GM12878 (cell line): ENCODE data around the gene SVOP. TPM values are rescaled to one million over a fixed set of nuclear protein-coding genes. Genes with fewer than 3 reads are reported as not detected.

Experiments used
- ATAC-seq: fragments of 200-7000 bp; cut with Tn5 transposase; 3 replicates; pipeline ENCODE4 v1.9.1; 2020; ENCODE audit warnings: mild to moderate bottlenecking, moderate library complexity
- BruUV-seq: library from RNA; stranded (reverse); fragments of 400-500 nt; replicated peaks from 2 replicates; lab custom pipeline; 2021; lab: Mats Ljungman, UMichigan
- CTCF ChIA-PET: fragments of 300-600 bp; sonication (Branson Sonifier 250); formaldehyde crosslinking; extraction: SDS; loops from one replicate; lab custom pipeline; 2021; ENCODE audit warnings: inconsistent platforms; lab: Yijun Ruan, JAX
- POLR2A ChIA-PET: fragments of 350-600 bp; formaldehyde crosslinking; extraction: SDS; loops from one replicate; lab custom pipeline; 2021; ENCODE audit warnings: inconsistent platforms; lab: Charles Lee
- RAD21 ChIA-PET: fragments of 300-600 bp; sonication (Branson Sonifier 250); formaldehyde crosslinking; loops from one replicate; lab custom pipeline; 2023; ENCODE audit warnings: antibody characterized with exemption; ENCODE audit not compliant: unreplicated experiment; lab: Charles Lee
- SMC1A ChIA-PET: fragments of 300-600 bp; sonication (Branson Sonifier 250); formaldehyde crosslinking; loops from one replicate; lab custom pipeline; 2023; ENCODE audit not compliant: unreplicated experiment, uncharacterized antibody; lab: Charles Lee
- DNase-seq: peaks from one replicate; pipeline ENCODE4 v3.0.0-alpha.2; 2011; ENCODE audit warnings: low read depth, low spot score
- FAIRE-seq: peaks from 3 replicates; lab custom pipeline; 2011; peaks lifted over from hg19 to GRCh38; lab: Jason Lieb, UNC
- H2AFZ ChIP-seq: 2 replicates; pipeline ENCODE4 v1.6.0; 2011; ENCODE audit warnings: low read depth, low read length, control low read depth; ENCODE audit not compliant: control insufficient read depth
- H3K27ac ChIP-seq: 2 replicates; pipeline ENCODE4 v1.5.1; 2011; ENCODE audit warnings: control low read depth; ENCODE audit not compliant: control insufficient read depth, insufficient read depth
- H3K27me3 ChIP-seq, 2 experiments: replicated peaks in 1 of 2; 2 replicates each; pipeline versions ENCODE4 v1.6.0 to v1.6.1; 2011; ENCODE audit warnings: low read length in 1 of 2; ENCODE audit not compliant: control insufficient read depth in 2 of 2, insufficient read depth in 2 of 2
- H3K36me3 ChIP-seq, 2 experiments: 2 replicates each; pipeline ENCODE4 v1.5.1; 2011; ENCODE audit warnings: low read length in 1 of 2; ENCODE audit not compliant: control insufficient read depth in 2 of 2, insufficient read depth in 2 of 2
- H3K4me1 ChIP-seq: 2 replicates; pipeline ENCODE4 v1.6.1; 2011; ENCODE audit warnings: mild to moderate bottlenecking, low read length, moderate library complexity, mixed read lengths; ENCODE audit not compliant: control insufficient read depth, insufficient read depth
- H3K4me2 ChIP-seq: 2 replicates; pipeline ENCODE4 v1.6.0; 2011; ENCODE audit warnings: control low read depth; ENCODE audit not compliant: control insufficient read depth, insufficient read depth
- H3K4me3 ChIP-seq: fragments of 200-600 bp; sonication (generic); 2 replicates; pipeline ENCODE4 v1.5.1; 2016
- H3K79me2 ChIP-seq: 2 replicates; pipeline ENCODE4 v1.6.0; 2011; ENCODE audit warnings: low read length; ENCODE audit not compliant: control insufficient read depth, insufficient read depth
- H3K9ac ChIP-seq: 2 replicates; pipeline ENCODE4 v1.8.0; 2011; ENCODE audit warnings: low read length, control low read depth, mixed read lengths; ENCODE audit not compliant: control insufficient read depth, insufficient read depth
- H3K9me3 ChIP-seq: replicated peaks from 3 replicates; pipeline ENCODE4 v1.5.1; 2011; ENCODE audit warnings: mild to moderate bottlenecking, low read length; ENCODE audit not compliant: control insufficient read depth, insufficient read depth
- H4K20me1 ChIP-seq: 2 replicates; pipeline ENCODE4 v1.6.0; 2011; ENCODE audit not compliant: control insufficient read depth, insufficient read depth
- ASH2L ChIP-seq: fragments of 300-600, 200-600 bp; sonication (generic); IDR thresholded peaks from 2 replicates; pipeline ENCODE4 v1.6.1; 2017; ENCODE audit warnings: low read depth, mild to moderate bottlenecking, borderline replicate concordance
- BMI1 ChIP-seq: fragments of 450-650 bp; IDR thresholded peaks from 2 replicates; pipeline ENCODE4 v1.6.1; 2016; ENCODE audit warnings: mild to moderate bottlenecking, moderate library complexity, borderline replicate concordance
- BRCA1 ChIP-seq: IDR thresholded peaks from 2 replicates; pipeline ENCODE4 v1.6.1; 2011; ENCODE audit warnings: low read depth, low read length, improper control_type of control experiment
- IKZF1 ChIP-seq: fragments of 450-650 bp; conservative IDR thresholded peaks from 2 replicates; pipeline ENCODE4 v1.6.1; 2017; ENCODE audit warnings: antibody characterized with exemption, mild to moderate bottlenecking
- IRF4 ChIP-seq: IDR thresholded peaks from 2 replicates; pipeline ENCODE4 v1.6.1; 2011; ENCODE audit warnings: low read depth, low read length
- KAT2A ChIP-seq: conservative IDR thresholded peaks from 2 replicates; pipeline ENCODE4 v1.6.1; 2011; ENCODE audit warnings: low read depth, low read length; ENCODE audit not compliant: control insufficient read depth
- RCOR1 ChIP-seq: conservative IDR thresholded peaks from 2 replicates; pipeline ENCODE4 v1.6.1; 2012; ENCODE audit warnings: low read depth, low read length, improper control_type of control experiment
- RFX5 ChIP-seq: IDR thresholded peaks from 2 replicates; pipeline ENCODE4 v1.6.1; 2011; ENCODE audit warnings: low read depth, low read length, improper control_type of control experiment
- SPI1 ChIP-seq: IDR thresholded peaks from 2 replicates; pipeline ENCODE4 v1.6.1; 2011; ENCODE audit warnings: low read depth, mild to moderate bottlenecking, low read length, moderate library complexity, borderline replicate concordance; ENCODE audit not compliant: insufficient read depth
- SUPT20H ChIP-seq: IDR thresholded peaks from 2 replicates; pipeline ENCODE4 v1.6.1; 2011; ENCODE audit warnings: low read depth, mild to moderate bottlenecking, low read length, moderate library complexity, borderline replicate concordance; ENCODE audit not compliant: control insufficient read depth
- YBX1 ChIP-seq: fragments of 450-650 bp; IDR thresholded peaks from 2 replicates; pipeline ENCODE4 v1.6.1; 2016; ENCODE audit warnings: antibody characterized with exemption
- WGBS: methylation state at CpG from one replicate; pipeline ENCODE4 v1.1.6; 2016; ENCODE audit warnings: low lambda C conversion rate; ENCODE audit not compliant: insufficient replicate concordance, insufficient coverage; ENCODE audit errors: missing lambda C conversion rate; 5-methylcytosine and 5-hydroxymethylcytosine counted together
- in situ Hi-C: fragments of 300-500 bp; cut with MboI; formaldehyde crosslinking; loops from 9 replicates; pipeline ENCODE4 v1.14.3; 2018; ENCODE audit warnings: mixed read lengths
- intact Hi-C: fragments of 100-400 bp; cut with micrococcal nuclease; formaldehyde crosslinking; loops from one replicate; pipeline ENCODE4 v1.14.2; 2022; ENCODE audit not compliant: unreplicated experiment
- polyA plus RNA-seq, 11 experiments: library from polyadenylated mRNA; depleted of rRNA in 4 of 11; unstranded in 6 of 11; stranded (reverse) in 5 of 11; fragments of >200 nt; fragmentation: Nextera tagmentation in 4 of 11; fragmentation: Illumina TruSeq in 1 of 11; extraction: Ambion mirVana in 4 of 11; extraction: Trizol in 1 of 11; gene quantifications; 1 replicate in 1 of 11; 2 replicates in 10 of 11; pipeline versions ENCODE4 v1.2.1 to v1.2.3, GENCODE V29; 2011 to 2016; ENCODE audit warnings: inconsistent platforms in 2 of 11, missing spikeins in 2 of 11, low read depth in 1 of 11
- total RNA-seq, 4 experiments: library from RNA; depleted of rRNA in 3 of 4; stranded (reverse); fragments of >200 nt in 3 of 4; fragmentation: Illumina TruSeq in 1 of 4; extraction: Trizol in 1 of 4; gene quantifications; 2 replicates each; pipeline versions ENCODE4 v1.2.1 to v1.2.3, GENCODE V29; 2013 to 2021
- TF ChIP-seq, protein P1 (sequence below): IDR thresholded peaks from 2 replicates; pipeline ENCODE4 v1.6.1; 2011; ENCODE audit warnings: borderline replicate concordance, low read depth, mild to moderate bottlenecking, moderate library complexity, low read length; ENCODE audit not compliant: insufficient read depth, poor library complexity, severe bottlenecking
- TF ChIP-seq, protein P2 (sequence below): fragments of 450-650 bp; IDR thresholded peaks from 2 replicates; pipeline ENCODE4 v1.6.1; 2017; ENCODE audit warnings: borderline replicate concordance
- TF ChIP-seq, protein P3 (sequence below): fragments of 450-650 bp; IDR thresholded peaks from 2 replicates; pipeline ENCODE4 v1.6.1; 2018; ENCODE audit warnings: mild to moderate bottlenecking, low read depth, moderate library complexity; ENCODE audit not compliant: partially characterized antibody

Gene SVOP
- total and polyA plus RNA-seq, 10 of the 15 experiments (the other 5 are each of a cell fraction or from before 2014, with no cell fraction given): under 0.01 TPM; not detected in 9

DNA sequence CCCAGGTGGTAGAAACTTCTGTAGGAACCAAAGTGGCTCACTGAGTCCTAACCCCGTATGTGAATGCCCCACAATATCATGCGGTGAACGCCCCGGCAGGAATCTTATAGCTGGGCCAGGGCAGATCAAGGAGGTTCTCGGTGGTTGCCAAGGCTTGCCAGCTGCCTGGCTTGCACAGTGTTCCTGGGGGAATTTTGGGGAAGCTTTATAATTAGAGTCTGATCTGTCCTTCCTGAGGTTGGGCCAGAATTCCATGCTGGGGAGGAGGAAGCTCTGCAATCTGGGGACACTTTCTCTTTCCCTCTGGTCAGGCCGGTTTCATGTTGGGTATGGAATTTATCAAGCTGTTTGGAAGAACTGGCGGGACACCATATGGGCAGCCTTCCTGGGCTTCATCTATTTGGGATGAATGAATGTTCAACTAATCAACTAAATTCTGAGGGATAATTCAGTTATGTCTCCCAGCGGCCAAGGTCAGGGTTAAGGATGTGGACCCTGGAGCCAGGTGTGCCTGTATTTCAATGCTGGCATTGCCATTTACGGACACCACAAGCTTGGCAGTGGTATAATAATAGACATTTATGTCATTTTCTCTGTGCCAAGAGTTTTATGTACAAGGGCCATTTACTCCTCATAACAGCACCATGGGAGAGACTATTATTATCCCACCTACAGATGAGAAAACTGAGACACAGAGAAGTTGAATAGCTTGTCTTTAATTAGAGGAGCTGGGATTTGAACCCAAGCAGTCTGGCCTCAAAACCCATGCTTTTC lies 54.3 kb downstream of the SVOP start:
- BruUV-seq: no TSS peak
- ATAC-seq (no peak), FAIRE-seq (no peak), DNase-seq (no peak)
- no peak overlapping the region for H3K9ac ChIP-seq
- no peak overlapping the region for H3K27ac ChIP-seq
- POLR2A ChIA-PET: no interaction called here
- H3K4me2 ChIP-seq: no peak overlapping the region
- WGBS: 79% methylated on average over 9 of the region's 9 CpGs
- intact Hi-C loops (loop anchor here (5.0 kb wide), 1 partner anchor 126 kb away; the partner anchor contains the start of gene ALKBH2), in situ Hi-C loops (no loop called here)
- TF ChIP-seq, protein P1, sequence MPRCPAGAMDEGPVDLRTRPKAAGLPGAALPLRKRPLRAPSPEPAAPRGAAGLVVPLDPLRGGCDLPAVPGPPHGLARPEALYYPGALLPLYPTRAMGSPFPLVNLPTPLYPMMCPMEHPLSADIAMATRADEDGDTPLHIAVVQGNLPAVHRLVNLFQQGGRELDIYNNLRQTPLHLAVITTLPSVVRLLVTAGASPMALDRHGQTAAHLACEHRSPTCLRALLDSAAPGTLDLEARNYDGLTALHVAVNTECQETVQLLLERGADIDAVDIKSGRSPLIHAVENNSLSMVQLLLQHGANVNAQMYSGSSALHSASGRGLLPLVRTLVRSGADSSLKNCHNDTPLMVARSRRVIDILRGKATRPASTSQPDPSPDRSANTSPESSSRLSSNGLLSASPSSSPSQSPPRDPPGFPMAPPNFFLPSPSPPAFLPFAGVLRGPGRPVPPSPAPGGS: no peak
- TF ChIP-seq RFX5 (no peak), BMI1 (no peak), BRCA1 (no peak), SUPT20H (no peak), ASH2L (no peak), KAT2A (no peak), RCOR1 (no peak), IRF4 (no peak), YBX1 (no peak), IKZF1 (no peak), SPI1 (no peak)
- TF ChIP-seq, protein P2, sequence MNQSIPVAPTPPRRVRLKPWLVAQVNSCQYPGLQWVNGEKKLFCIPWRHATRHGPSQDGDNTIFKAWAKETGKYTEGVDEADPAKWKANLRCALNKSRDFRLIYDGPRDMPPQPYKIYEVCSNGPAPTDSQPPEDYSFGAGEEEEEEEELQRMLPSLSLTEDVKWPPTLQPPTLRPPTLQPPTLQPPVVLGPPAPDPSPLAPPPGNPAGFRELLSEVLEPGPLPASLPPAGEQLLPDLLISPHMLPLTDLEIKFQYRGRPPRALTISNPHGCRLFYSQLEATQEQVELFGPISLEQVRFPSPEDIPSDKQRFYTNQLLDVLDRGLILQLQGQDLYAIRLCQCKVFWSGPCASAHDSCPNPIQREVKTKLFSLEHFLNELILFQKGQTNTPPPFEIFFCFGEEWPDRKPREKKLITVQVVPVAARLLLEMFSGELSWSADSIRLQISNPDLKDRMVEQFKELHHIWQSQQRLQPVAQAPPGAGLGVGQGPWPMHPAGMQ: no peak
- TF ChIP-seq, protein P3, sequence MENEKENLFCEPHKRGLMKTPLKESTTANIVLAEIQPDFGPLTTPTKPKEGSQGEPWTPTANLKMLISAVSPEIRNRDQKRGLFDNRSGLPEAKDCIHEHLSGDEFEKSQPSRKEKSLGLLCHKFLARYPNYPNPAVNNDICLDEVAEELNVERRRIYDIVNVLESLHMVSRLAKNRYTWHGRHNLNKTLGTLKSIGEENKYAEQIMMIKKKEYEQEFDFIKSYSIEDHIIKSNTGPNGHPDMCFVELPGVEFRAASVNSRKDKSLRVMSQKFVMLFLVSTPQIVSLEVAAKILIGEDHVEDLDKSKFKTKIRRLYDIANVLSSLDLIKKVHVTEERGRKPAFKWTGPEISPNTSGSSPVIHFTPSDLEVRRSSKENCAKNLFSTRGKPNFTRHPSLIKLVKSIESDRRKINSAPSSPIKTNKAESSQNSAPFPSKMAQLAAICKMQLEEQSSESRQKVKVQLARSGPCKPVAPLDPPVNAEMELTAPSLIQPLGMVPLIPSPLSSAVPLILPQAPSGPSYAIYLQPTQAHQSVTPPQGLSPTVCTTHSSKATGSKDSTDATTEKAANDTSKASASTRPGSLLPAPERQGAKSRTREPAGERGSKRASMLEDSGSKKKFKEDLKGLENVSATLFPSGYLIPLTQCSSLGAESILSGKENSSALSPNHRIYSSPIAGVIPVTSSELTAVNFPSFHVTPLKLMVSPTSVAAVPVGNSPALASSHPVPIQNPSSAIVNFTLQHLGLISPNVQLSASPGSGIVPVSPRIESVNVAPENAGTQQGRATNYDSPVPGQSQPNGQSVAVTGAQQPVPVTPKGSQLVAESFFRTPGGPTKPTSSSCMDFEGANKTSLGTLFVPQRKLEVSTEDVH: no peak
- H2AFZ ChIP-seq: no peak overlapping the region
- no peaks in the 10 kb centered on the region for H3K79me2 ChIP-seq
- CTCF ChIA-PET: interaction anchor here (0.6 to 1.8 kb wide), 4 partner anchors 13 to 129 kb away, joined by 3 to 6 read pairs (median 4); no protein-coding TSS in a partner anchor
- H3K36me3 ChIP-seq: no peaks in the 10 kb centered on the region
- RAD21 ChIA-PET: interaction anchor here (1.2 kb wide), 1 partner anchor 130 kb away, joined by 3 read pairs; no protein-coding TSS in a partner anchor
- no peak overlapping the region for H3K4me3 ChIP-seq
- SMC1A ChIA-PET: interaction anchor here (1.0 to 1.8 kb wide), 3 partner anchors 16 to 144 kb away, joined by 3 to 10 read pairs (median 3); no protein-coding TSS in a partner anchor
- H3K9me3 ChIP-seq: no peaks in the 10 kb centered on the region
- H3K4me1 ChIP-seq: no peaks in the 10 kb centered on the region
- no peaks in the 10 kb centered on the region for H4K20me1 ChIP-seq
- no peaks in the 10 kb centered on the region for H3K27me3 ChIP-seq
